HepG2 (cell line): ENCODE data around the gene IL27RA. TPM values are rescaled to one million over a fixed set of nuclear protein-coding genes. Genes with fewer than 3 reads are reported as not detected.

ENCODE experiments used
- ARID2 ChIP-seq: sonication (generic); formaldehyde crosslinking; IDR thresholded peaks from 2 replicates; pipeline ENCODE4 v1.8.1; 2022; ENCODE audit warnings: mild to moderate bottlenecking, missing genetic modification reagents, borderline replicate concordance
- BRCA1 ChIP-seq: sonication (generic); formaldehyde crosslinking; IDR thresholded peaks from 2 replicates; pipeline ENCODE4 v1.4.0; 2020; ENCODE audit warnings: missing genetic modification reagents
- ELF4 ChIP-seq: sonication (generic); formaldehyde crosslinking; IDR thresholded peaks from 2 replicates; pipeline ENCODE4 v1.5.0; 2020; ENCODE audit warnings: missing genetic modification reagents, mild to moderate bottlenecking, moderate library complexity, borderline replicate concordance
- GATAD2A ChIP-seq: IDR thresholded peaks from 2 replicates; pipeline ENCODE4 v1.6.1; 2016
- GLMP ChIP-seq: sonication (generic); formaldehyde crosslinking; IDR thresholded peaks from 2 replicates; pipeline ENCODE4 v1.9.0; 2021; ENCODE audit warnings: missing genetic modification reagents, mild to moderate bottlenecking, borderline replicate concordance
- HHEX ChIP-seq: IDR thresholded peaks from 2 replicates; pipeline ENCODE4 v1.6.1; 2016; ENCODE audit warnings: control low read depth
- HOXA9 ChIP-seq: sonication (generic); formaldehyde crosslinking; IDR thresholded peaks from 2 replicates; pipeline ENCODE4 v1.8.1; 2022; ENCODE audit warnings: missing genetic modification reagents, mild to moderate bottlenecking, moderate library complexity, borderline replicate concordance
- KLF9 ChIP-seq: IDR thresholded peaks from 2 replicates; pipeline ENCODE4 v1.6.1; 2016; ENCODE audit warnings: low read depth
- MTA1 ChIP-seq: sonication (generic); formaldehyde crosslinking; IDR thresholded peaks from 2 replicates; pipeline ENCODE4 v1.4.0; 2020; ENCODE audit warnings: missing genetic modification reagents, mild to moderate bottlenecking, borderline replicate concordance
- MTF1 ChIP-seq: sonication (generic); formaldehyde crosslinking; IDR thresholded peaks from 2 replicates; pipeline ENCODE4 v1.5.0; 2020; ENCODE audit warnings: missing genetic modification reagents
- MTF2 ChIP-seq: sonication (generic); formaldehyde crosslinking; IDR thresholded peaks from 2 replicates; pipeline ENCODE4 v1.5.0; 2020; ENCODE audit warnings: missing genetic modification reagents, borderline replicate concordance
- SNRNP70 ChIP-seq: fragments of 200-400 bp; formaldehyde crosslinking; IDR thresholded peaks from 2 replicates; pipeline ENCODE4 v1.6.1; 2017; ENCODE audit warnings: mild to moderate bottlenecking, low read depth, low read length, moderate library complexity
- SP4 ChIP-seq: sonication (generic); formaldehyde crosslinking; IDR thresholded peaks from 2 replicates; pipeline ENCODE4 v1.8.1; 2023; ENCODE audit warnings: mild to moderate bottlenecking, missing genetic modification reagents
- SUZ12 ChIP-seq: fragments of 150-350 bp; IDR thresholded peaks from 2 replicates; pipeline ENCODE4 v1.6.1; 2014; ENCODE audit warnings: low read depth, low read length
- ZBTB25 ChIP-seq: IDR thresholded peaks from 2 replicates; pipeline ENCODE4 v1.6.1; 2018; ENCODE audit warnings: missing genetic modification reagents
- ZFP36L1 ChIP-seq: sonication (generic); formaldehyde crosslinking; IDR thresholded peaks from 2 replicates; pipeline ENCODE4 v1.8.0; 2022; ENCODE audit warnings: mild to moderate bottlenecking, missing genetic modification reagents, moderate library complexity
- ZFP62 ChIP-seq: sonication (generic); formaldehyde crosslinking; IDR thresholded peaks from 2 replicates; pipeline ENCODE4 v1.4.0; 2020; ENCODE audit warnings: missing genetic modification reagents
- ZNF121 ChIP-seq: sonication (generic); formaldehyde crosslinking; IDR thresholded peaks from 2 replicates; pipeline ENCODE4 v1.5.0; 2020; ENCODE audit warnings: mild to moderate bottlenecking, missing genetic modification reagents
- ZNF160 ChIP-seq: sonication (generic); formaldehyde crosslinking; IDR thresholded peaks from 2 replicates; pipeline ENCODE4 v1.8.0; 2022; ENCODE audit warnings: mild to moderate bottlenecking, inconsistent platforms, missing genetic modification reagents
- ZNF225 ChIP-seq: sonication (generic); formaldehyde crosslinking; IDR thresholded peaks from 2 replicates; pipeline ENCODE4 v1.4.0; 2020; ENCODE audit warnings: mild to moderate bottlenecking, missing genetic modification reagents
- ZNF230 ChIP-seq: sonication (generic); formaldehyde crosslinking; IDR thresholded peaks from 2 replicates; pipeline ENCODE4 v1.4.0; 2020; ENCODE audit warnings: mild to moderate bottlenecking, missing genetic modification reagents
- ZNF383 ChIP-seq: sonication (generic); formaldehyde crosslinking; IDR thresholded peaks from 2 replicates; pipeline ENCODE4 v1.4.0; 2020; ENCODE audit warnings: missing genetic modification reagents, mild to moderate bottlenecking, borderline replicate concordance
- ZNF441 ChIP-seq: sonication (generic); formaldehyde crosslinking; IDR thresholded peaks from 2 replicates; pipeline ENCODE4 v1.7.0; 2021; ENCODE audit warnings: missing genetic modification reagents, borderline replicate concordance
- ZNF687 ChIP-seq: sonication (generic); formaldehyde crosslinking; IDR thresholded peaks from 2 replicates; pipeline ENCODE4 v1.5.1; 2020; ENCODE audit warnings: mild to moderate bottlenecking, missing genetic modification reagents, moderate library complexity
- ZSCAN31 ChIP-seq: sonication (generic); formaldehyde crosslinking; IDR thresholded peaks from 2 replicates; pipeline ENCODE4 v1.5.0; 2020; ENCODE audit warnings: low read depth, mild to moderate bottlenecking, missing genetic modification reagents
- polyA plus RNA-seq, 8 experiments: library from polyadenylated mRNA; depleted of rRNA in 3 of 8; stranded (reverse) in 7 of 8; unstranded in 1 of 8; fragments of >200 nt; fragmentation: Illumina TruSeq in 4 of 8; extraction: Trizol in 4 of 8; gene quantifications; 2 replicates each; pipeline versions ENCODE4 v1.2.1 to v1.2.3, GENCODE V29; 2011 to 2016; ENCODE audit warnings: low read depth in 4 of 8, missing spikeins in 1 of 8, mixed read lengths in 1 of 8; ENCODE audit not compliant: insufficient read depth in 1 of 8
- total RNA-seq, 5 experiments: library from RNA; depleted of rRNA; stranded (reverse); fragments of >200 nt; fragmentation: Illumina TruSeq; extraction: Trizol; gene quantifications; 2 replicates each; pipeline ENCODE4 v1.2.3, GENCODE V29; 2016; ENCODE audit warnings: low read depth in 1 of 5

IL27RA gene
- total and polyA plus RNA-seq, 2 of the 13 experiments (the other 11 are each of a cell fraction or from before 2014, with no cell fraction given) = 3.5 to 8.1 TPM

- 0 out of 2 replicates have a peak, but pooled peaks have one; percentile 78 for TF ChIP-seq MTA1 (CRISPR knock-in tag)
- TF ChIP-seq KLF9 = no peak
- no peak for TF ChIP-seq SNRNP70
- TF ChIP-seq BRCA1 (CRISPR knock-in tag) = no peak
- TF ChIP-seq HHEX (CRISPR knock-in tag) = no peak
- no peak for TF ChIP-seq MTF1 (CRISPR knock-in tag)
- no peak for TF ChIP-seq GLMP
- peak; percentile 45; the same call in 1 of the 2 replicates for TF ChIP-seq SP4
- TF ChIP-seq GATAD2A (CRISPR knock-in tag) = peak; percentile 51; the same call in 1 of the 2 replicates
- no peak for TF ChIP-seq ZBTB25 (CRISPR knock-in tag)
- TF ChIP-seq ZNF687 (CRISPR knock-in tag) = peak; percentile 95
- no peak for TF ChIP-seq ELF4 (CRISPR knock-in tag)
- no peak for TF ChIP-seq ZFP62 (CRISPR knock-in tag)
- no peak for TF ChIP-seq ZNF383 (CRISPR knock-in tag)
- no peak for TF ChIP-seq SUZ12
- TF ChIP-seq ZNF225 = 0 out of 2 replicates have a peak, but pooled peaks have one; percentile 61
- peak; percentile 55; the same call in 1 of the 2 replicates for TF ChIP-seq ZNF160 (CRISPR knock-in tag)
- peak; percentile 76; the same call in 1 of the 2 replicates for TF ChIP-seq ARID2 (CRISPR knock-in tag)
- TF ChIP-seq ZNF121 (CRISPR knock-in tag) = no peak; the same call in 1 of the 2 replicates
- TF ChIP-seq ZFP36L1 (CRISPR knock-in tag) = peak; percentile 92; the same call in 1 of the 2 replicates
- peak; percentile 87; the same call in 1 of the 2 replicates for TF ChIP-seq ZNF230 (CRISPR knock-in tag)
- peak; percentile 85 for TF ChIP-seq ZSCAN31
- TF ChIP-seq HOXA9 (CRISPR knock-in tag) = 0 out of 2 replicates have a peak, but pooled peaks have one; percentile 22
- no peak for TF ChIP-seq ZNF441 (CRISPR knock-in tag)
- TF ChIP-seq MTF2 (CRISPR knock-in tag) = no peak
Observed at GRCh38 chr19:14031719-14032480, at the start of gene IL27RA (continued).
